Fibroblast of skin of abdomen (primary cell): ENCODE data around the gene SFRP5. TPM values are rescaled to one million over a fixed set of nuclear protein-coding genes. Genes with fewer than 3 reads are reported as not detected.

Experiments used
- DNase-seq: peaks from one replicate; pipeline ENCODE4 v3.0.0-alpha.2; 2013
- polyA plus RNA-seq, 2 experiments: library from polyadenylated mRNA; unstranded; fragments of 120-200 nt; gene quantifications; one replicate each; pipeline ENCODE4 v1.2.1, GENCODE V29; 2013; ENCODE audit not compliant: insufficient read length in 2 of 2

Gene SFRP5
- polyA plus RNA-seq (2013, experiment 1 of 2; ENCODE audit: insufficient read length), result 0.06 TPM
- 0.05 TPM for polyA plus RNA-seq (2013, experiment 2 of 2; ENCODE audit: insufficient read length)

GRCh38 chr10:97771913-97772823, at the start of gene SFRP5:
Gene SFRP5 (minus strand): TSS chr10:97771999. CDS start chr10:97771833, 166 bp downstream.
- no peak for DNase-seq

GRCh38 chr10:97820096-97820704, 48.4 kb upstream of the SFRP5 start:
- no peak for DNase-seq

- no peak for DNase-seq
These were observed 46.8 kb upstream of the SFRP5 start for GRCh38 chr10:97818572-97818971.

GRCh38 chr10:97816609-97817008, 44.8 kb upstream of the SFRP5 start:
- no peak for DNase-seq

- no peak for DNase-seq
These were observed 43.2 kb upstream of the SFRP5 start for GRCh38 chr10:97814996-97815395.

DNA sequence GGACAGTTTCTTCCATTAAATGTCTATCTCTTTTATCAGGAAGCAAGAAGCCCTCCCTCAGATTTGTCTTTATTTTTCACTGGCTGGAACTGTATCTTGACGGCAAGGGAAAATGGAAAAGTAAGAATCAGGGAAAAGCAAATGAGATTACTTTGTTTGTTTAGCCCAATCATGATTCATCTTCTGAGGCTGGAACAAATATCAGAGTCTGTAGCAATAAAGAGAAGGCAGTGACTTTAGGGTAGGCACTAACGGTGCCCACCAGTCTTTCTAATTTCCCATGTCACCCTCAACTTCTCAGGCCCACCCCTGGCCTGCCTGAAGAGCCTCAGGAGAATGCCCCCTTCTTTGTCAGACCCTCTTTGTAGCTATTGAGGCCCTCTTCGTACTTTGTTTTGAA, 41.5 kb upstream of the SFRP5 start:
- no peak for DNase-seq

- DNase-seq, result no peak
These were observed 40.9 kb upstream of the SFRP5 start for GRCh38 chr10:97812696-97813095.

DNA sequence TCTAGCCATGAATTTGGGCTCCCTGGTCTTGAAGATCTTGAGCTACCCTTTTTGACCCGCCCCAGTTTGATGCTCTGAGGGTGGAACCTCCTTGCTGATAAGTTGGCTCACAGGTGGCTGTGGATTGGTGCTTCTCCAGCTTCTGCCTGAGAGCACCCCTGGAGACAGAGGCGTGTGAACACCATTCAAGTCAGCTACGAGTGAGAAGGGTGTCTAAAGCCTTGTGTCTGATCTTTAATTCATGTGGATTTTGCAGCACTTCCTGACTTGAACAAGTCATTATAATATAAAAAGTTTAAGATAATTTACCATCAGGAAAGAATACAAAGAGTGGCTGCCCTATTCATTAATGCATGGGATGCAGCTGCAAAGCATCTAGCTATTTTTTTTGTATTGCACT, 40.2 kb upstream of the SFRP5 start:
- DNase-seq, result no peak

DNA sequence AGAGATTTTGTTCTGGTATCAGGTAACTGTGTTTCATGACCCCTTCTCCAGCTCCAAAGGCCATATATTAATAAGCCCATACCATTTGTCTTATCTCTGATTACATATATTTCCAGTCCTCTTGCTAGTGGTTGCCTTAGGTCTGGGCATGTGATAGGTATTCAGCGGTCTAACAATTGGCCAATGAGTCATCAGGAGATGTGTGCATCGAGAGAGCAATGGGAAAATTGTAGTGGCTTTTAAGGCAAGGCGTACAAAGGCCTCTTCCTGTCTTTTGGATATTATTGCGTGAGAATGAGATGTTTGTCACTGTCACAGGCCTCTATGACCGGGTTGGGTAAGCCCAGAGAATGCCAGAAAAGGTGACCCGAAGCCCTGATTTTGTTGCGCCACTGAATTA, 38.6 kb upstream of the SFRP5 start:
- DNase-seq, result no peak

DNA sequence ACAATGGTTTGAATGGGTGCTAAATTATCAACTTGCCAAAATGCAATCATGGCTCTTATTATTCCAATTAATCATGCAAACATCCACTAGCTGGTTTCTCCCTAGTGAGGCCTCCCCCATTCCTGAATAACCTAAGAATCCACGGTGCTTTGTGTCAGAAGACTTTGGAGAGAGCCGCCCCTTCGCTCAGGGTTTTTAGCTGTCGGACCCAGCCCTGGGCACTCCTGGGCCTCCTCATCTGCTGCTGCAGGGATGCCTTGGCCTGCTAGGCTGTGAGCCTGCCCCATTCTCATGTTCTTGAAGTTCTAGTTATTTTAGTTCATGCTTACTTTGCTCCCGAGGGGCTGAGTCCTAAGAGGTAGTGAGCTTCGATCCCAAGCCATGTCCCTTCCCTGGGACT, 34.1 kb upstream of the SFRP5 start:
- DNase-seq, result no peak

GRCh38 chr10:97805096-97805884, 33.5 kb upstream of the SFRP5 start:
- no peak for DNase-seq

GRCh38 chr10:97801422-97801821, 29.6 kb upstream of the SFRP5 start:
- no peak for DNase-seq

GRCh38 chr10:97800474-97800873, 28.7 kb upstream of the SFRP5 start:
- no peak for DNase-seq

DNA sequence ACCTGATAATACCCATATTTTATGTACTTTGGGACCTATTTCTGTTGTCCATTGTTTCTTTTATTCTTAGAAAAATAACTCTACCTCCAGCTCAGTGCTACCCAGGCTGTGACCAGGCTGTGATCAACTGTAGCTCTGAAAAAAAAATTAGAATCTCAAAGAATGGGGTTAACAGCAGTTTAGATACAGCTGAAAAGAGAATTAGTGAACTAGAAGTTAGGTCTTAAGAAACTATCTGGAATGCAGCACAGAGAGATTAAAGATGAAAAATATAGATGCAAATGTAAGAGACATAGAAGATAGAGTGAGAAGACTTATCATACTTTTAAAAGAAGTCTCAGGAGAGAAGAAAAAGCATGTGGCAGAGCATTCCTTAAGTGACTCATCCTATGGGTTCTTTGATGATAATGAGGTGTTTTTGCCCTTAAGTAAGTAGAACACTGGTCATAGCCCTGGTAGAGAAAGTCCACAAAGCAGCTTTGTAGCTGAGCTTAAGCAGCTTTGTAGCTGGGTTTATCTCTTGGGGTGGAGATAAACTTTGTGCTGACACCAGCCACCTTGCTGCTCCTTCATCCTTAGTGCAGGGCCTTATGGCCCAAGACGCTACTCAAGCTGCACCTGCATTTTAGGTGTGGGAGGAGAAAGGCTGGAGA, 27.3 kb upstream of the SFRP5 start:
- DNase-seq, result no peak

GRCh38 chr10:97796651-97797050, 24.9 kb upstream of the SFRP5 start:
- no peak for DNase-seq

- DNase-seq, result no peak
These were observed 24.1 kb upstream of the SFRP5 start for GRCh38 chr10:97795886-97796285.

GRCh38 chr10:97791824-97792721, 20.3 kb upstream of the SFRP5 start:
- DNase-seq, result peak; percentile 38

GRCh38 chr10:97789770-97790397, 18.1 kb upstream of the SFRP5 start:
- no peak for DNase-seq

DNA sequence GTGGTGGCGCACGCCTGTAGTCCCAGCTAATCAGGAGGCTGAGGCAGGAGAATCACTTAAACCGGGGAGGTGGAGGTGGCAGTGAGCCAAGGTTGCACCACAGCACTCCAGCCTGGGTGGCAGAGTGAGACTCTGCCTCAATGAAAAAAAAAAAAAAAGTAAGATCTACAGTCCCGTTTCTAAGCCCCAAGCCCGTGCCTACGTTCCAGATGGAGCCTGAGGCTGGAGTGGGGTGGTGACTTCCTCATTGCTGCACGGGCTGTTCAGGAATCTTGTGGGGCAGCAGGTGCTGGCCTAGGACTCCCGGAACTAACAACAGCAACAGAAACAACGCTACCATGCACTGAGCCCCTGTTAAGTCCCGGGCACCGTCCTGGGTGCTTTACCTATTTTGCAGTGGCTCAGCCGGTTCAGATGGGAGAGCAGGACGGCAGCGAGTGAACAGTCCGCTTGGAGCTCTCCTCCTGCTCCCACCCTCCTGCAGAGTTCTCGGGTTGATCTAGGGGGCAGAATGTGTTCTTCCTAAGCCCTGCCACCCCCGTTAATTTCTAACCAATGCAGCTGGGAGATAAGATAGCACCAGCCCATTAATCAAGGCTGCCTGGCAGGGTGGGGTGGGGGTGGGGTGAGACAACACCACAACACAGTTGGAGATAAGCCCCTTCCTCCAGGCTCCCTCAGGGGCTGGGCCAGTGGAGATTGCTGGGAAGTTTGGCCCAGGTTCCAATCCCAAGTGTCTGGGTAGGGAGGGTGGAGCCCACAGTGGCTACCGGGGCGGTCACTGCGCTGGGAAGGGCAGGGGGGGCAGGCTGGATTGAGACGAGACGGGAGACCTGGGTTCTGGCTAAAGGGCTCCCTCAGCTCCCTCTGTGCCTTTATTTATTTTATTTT, 17.0 kb upstream of the SFRP5 start:
- no peak for DNase-seq

- no peak for DNase-seq
These were observed 13.9 kb upstream of the SFRP5 start for GRCh38 chr10:97785731-97786130.
